ENCODE results near the gene HIBADH. TPM values are rescaled to one million over a fixed set of nuclear protein-coding genes. Genes with fewer than 3 reads are reported as not detected.

The HIBADH gene
- total and polyA plus RNA-seq, 9 of the 15 experiments (the other 6 are each of a cell fraction or from before 2014, with no cell fraction given): 10.7 to 67.8 (median 36.9) TPM

DNA sequence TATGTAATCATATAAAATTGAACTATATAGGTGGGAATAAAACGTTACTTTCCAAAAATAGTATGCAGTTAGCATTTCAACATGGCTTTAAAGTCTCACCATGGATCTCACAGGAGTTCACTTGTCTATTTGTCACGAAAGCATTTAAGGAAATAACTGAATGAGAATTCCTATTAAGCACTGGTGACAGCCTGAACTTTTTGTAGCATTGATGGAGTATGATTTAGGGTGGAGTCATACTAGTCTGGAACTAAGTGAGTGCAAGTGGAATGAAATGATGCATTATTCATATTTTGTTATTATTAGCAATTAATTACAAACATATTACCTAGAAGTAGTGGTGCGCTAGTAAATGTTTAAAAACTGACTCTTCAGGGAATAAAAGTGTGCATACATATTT, 26.0 kb upstream of the HIBADH start (continued):
- no peak for TF ChIP-seq RBM34 (IDR thresholded peaks at IDR 0.05; ENCODE audit: borderline replicate concordance, insufficient read depth, low read length)
- no peak for TF ChIP-seq PYGO2 (tag; IDR thresholded peaks at IDR 0.05)

- no peak overlapping the region for H3K9ac ChIP-seq (ENCODE audit: insufficient read depth in 1 of 2, low read depth in 2 of 2, low read length in 2 of 2)
- DNase-seq (ENCODE audit: extremely low read depth in 1 of 4, low spot score in 3 of 4) (no peak), ATAC-seq (no peak), FAIRE-seq (no peak)
- no peak overlapping the region for H3K4me2 ChIP-seq (ENCODE audit: insufficient read depth, low read length)
- H4K20me1 ChIP-seq (replicated peaks; ENCODE audit: control insufficient read depth, insufficient read depth, low read length): no peaks in the 10 kb centered on the region
- H2AFZ ChIP-seq (ENCODE audit: low read depth, low read length): no peak overlapping the region
- H3K4me3 ChIP-seq: no peak overlapping the region
- whole genome bisulfite sequencing (ENCODE audit: insufficient coverage, low coverage, missing lambda C conversion rate): 18% methylated on average over 4 of the region's 4 CpGs
- BruUV-seq (replicated peaks): no TSS peak
- H3K27me3 ChIP-seq (ENCODE audit: control insufficient read depth in 2 of 2, insufficient read depth in 2 of 2, low read length in 2 of 2): no peaks in the 10 kb centered on the region
- H3K27ac ChIP-seq (ENCODE audit: extremely low read depth, low read depth, low read length): no peak overlapping the region
- no peak for TF ChIP-seq SMAD3 (CRISPR knock-in tag; conservative IDR thresholded peaks at IDR 0.05)
- intact Hi-C loops (cut with micrococcal nuclease) (loop anchor here (2.0 kb wide), 1 partner anchor 333 kb away; no protein-coding TSS in a partner anchor), in situ Hi-C loops (cut with MboI) (no loop called here)
- H3K79me2 ChIP-seq (ENCODE audit: control insufficient read depth, insufficient read depth, low read length): no peaks in the 10 kb centered on the region
- H3K9me3 ChIP-seq (replicated peaks; ENCODE audit: control insufficient read depth, insufficient read depth, low read depth, low read length): no peaks in the 10 kb centered on the region
- H3K36me3 ChIP-seq (ENCODE audit: control insufficient read depth, insufficient read depth, low read length): no peaks in the 10 kb centered on the region
- no peaks in the 10 kb centered on the region for H3K4me1 ChIP-seq (replicated peaks in 1 of 2; ENCODE audit: control insufficient read depth in 2 of 2, insufficient read depth in 2 of 2, low read length in 2 of 2)
- CTCF ChIA-PET (ENCODE audit: low intra/inter-chr PET ratio): interaction anchor here (0.6 to 0.7 kb wide), 2 partner anchors 36 to 233 kb away, joined by 3 to 7 read pairs; no protein-coding TSS in a partner anchor
- POLR2A ChIA-PET: interaction anchor here (0.8 kb wide), 1 partner anchor 139 kb away, joined by 3 read pairs; no protein-coding TSS in a partner anchor
- no peaks in the 10 kb centered on the region for H3K9me1 ChIP-seq (ENCODE audit: control insufficient read depth, insufficient read depth, low read length)
Measured at GRCh38 chr7:27688056-27688455, 25.4 kb upstream of the HIBADH start.

DNA sequence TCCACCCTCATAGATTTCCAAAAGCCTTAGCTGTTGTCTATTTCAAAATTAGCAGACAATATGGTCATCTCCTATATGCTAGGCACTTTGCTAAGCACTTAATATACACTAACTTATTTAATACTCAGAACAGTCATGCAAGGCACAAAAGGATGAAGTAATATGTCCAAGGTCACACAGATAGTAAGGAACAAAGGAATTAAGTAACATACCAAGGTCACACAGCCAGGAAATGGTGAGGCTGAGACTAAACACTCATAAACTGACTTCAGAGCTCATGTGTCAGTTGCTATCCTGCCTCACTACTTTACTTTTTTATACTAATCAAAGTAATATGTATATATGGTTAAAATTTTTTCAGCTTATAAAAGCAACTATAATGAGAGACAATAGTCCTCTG, 23.6 kb upstream of the HIBADH start:
- ChIA-PET POLR2A (interaction anchor here (1.1 to 1.7 kb wide), 2 partner anchors 13 to 15 kb away, joined by 3 to 4 read pairs; no protein-coding TSS in a partner anchor), CTCF (ENCODE audit: low intra/inter-chr PET ratio) (no interaction called here)
- no peak for FAIRE-seq
- no peaks in the 10 kb centered on the region for H3K36me3 ChIP-seq (ENCODE audit: control insufficient read depth, insufficient read depth, low read length)
- TF ChIP-seq USF2 (CRISPR knock-in tag; IDR thresholded peaks at IDR 0.05) (no peak), ESRRA (IDR thresholded peaks at IDR 0.05; ENCODE audit: borderline replicate concordance, low read depth) (peak; percentile 48; the same call in 1 of the 2 replicates)
- H3K9me1 ChIP-seq (ENCODE audit: control insufficient read depth, insufficient read depth, low read length): no peaks in the 10 kb centered on the region
- ATAC-seq: no peak
- no peaks in the 10 kb centered on the region for H3K9me3 ChIP-seq (replicated peaks; ENCODE audit: control insufficient read depth, insufficient read depth, low read depth, low read length)
- no peak overlapping the region for H3K9ac ChIP-seq (ENCODE audit: insufficient read depth in 1 of 2, low read depth in 2 of 2, low read length in 2 of 2)
- no peaks in the 10 kb centered on the region for H3K79me2 ChIP-seq (ENCODE audit: control insufficient read depth, insufficient read depth, low read length)
- no peak overlapping the region for H3K27ac ChIP-seq (ENCODE audit: extremely low read depth, low read depth, low read length)
- intact Hi-C loops (cut with micrococcal nuclease): no loop called here
- no peak overlapping the region for H3K4me3 ChIP-seq
- no peaks in the 10 kb centered on the region for H3K27me3 ChIP-seq (ENCODE audit: control insufficient read depth in 2 of 2, insufficient read depth in 2 of 2, low read length in 2 of 2)
- no peak overlapping the region for H2AFZ ChIP-seq (ENCODE audit: low read depth, low read length)
- H4K20me1 ChIP-seq (replicated peaks; ENCODE audit: control insufficient read depth, insufficient read depth, low read length): no peaks in the 10 kb centered on the region
- no peak overlapping the region for H3K4me2 ChIP-seq (ENCODE audit: insufficient read depth, low read length)
- no TSS peak for BruUV-seq (replicated peaks)
- no peak for DNase-seq (ENCODE audit: extremely low read depth in 1 of 4, low spot score in 3 of 4)
- in situ Hi-C loops (cut with MboI): no loop called here
- no peaks in the 10 kb centered on the region for H3K4me1 ChIP-seq (replicated peaks in 1 of 2; ENCODE audit: control insufficient read depth in 2 of 2, insufficient read depth in 2 of 2, low read length in 2 of 2)
